Lower leg skin (tissue), 3 donors: ENCODE data around the gene TC2N.

Experiments used
- CTCF ChIP-seq, 3 donors: fragments of 450-650 bp; IDR thresholded peaks; one replicate each; pipeline ENCODE4 v1.5.1; 2016; ENCODE audit warnings: antibody characterized with exemption in 3 of 3, mild to moderate bottlenecking in 3 of 3, moderate library complexity in 2 of 3
- POLR2A ChIP-seq, 2 donors: fragments of 450-650 bp; IDR thresholded peaks; one replicate each; pipeline ENCODE4 v1.6.1; 2016 to 2017; ENCODE audit warnings: antibody characterized with exemption in 2 of 2, mild to moderate bottlenecking in 1 of 2, moderate library complexity in 1 of 2

DNA sequence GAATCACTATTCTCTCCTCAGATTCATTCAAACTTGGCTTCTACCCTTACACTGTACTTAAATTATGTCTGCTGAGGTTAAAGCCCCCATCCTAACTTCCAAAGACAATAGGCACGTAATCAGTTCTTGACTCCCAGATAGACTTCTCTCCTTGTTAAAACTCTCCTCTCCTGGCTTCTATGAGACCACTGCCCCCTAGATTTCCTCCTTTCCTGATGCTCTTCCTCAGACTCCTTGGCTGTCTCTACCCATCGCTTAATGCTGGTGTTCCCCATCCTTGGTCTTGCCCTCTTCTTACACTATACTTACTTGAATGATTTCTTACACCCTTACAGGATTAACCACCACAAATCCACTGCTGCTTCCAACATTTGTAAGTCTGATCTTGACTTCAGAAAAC lies 32.8 kb downstream of the TC2N start:
- no peak for TF ChIP-seq POLR2A (IDR thresholded peaks at IDR 0.05)
- no peak for TF ChIP-seq CTCF (IDR thresholded peaks at IDR 0.05)
